Activated CD4-positive, alpha-beta T cell treated with anti-CD3 and anti-CD28 coated beads for 48 hours (primary cell): ENCODE data around the gene ARFGAP1.

ENCODE experiments used
- DNase-seq: peaks from one replicate; pipeline ENCODE4 v3.0.0-alpha.2; 2020

Gene ARFGAP1

DNA sequence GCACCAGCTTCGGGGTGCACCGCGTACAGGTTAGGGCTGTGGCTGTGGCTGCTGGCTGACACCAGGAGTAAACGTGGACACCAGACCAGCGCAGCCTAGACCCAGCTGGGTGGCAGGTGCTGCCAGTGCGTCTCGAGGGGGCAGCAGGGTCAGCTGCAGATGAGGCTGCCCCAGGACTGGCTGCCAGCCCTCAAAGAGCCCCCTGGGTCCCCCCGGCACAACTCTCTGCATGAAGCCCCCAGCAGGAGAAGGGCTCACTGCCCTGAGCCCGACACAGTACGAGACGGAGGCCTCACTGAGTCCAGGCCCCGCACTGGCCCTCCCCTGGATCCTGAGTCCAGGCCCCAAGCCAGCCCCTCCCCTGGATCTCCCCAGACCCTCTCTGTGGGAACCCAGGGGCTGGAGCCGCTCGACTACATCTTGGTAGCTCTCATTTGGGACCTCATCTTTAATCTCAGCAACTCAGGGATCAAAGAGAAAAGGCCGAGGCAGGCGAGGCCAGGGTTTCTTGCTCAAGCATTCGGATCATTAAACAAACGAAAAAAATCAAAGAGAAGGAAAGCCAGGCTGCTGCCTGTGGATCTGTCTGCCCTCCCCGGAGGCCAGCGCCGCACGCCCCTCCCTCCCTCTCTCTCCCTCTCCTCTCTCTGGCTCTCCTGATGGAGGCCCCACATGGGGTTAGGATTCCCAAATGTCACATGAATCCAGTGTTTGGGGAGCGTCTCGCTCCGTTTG is 11.4 kb upstream of the ARFGAP1 start:
- DNase-seq = no peak

DNA sequence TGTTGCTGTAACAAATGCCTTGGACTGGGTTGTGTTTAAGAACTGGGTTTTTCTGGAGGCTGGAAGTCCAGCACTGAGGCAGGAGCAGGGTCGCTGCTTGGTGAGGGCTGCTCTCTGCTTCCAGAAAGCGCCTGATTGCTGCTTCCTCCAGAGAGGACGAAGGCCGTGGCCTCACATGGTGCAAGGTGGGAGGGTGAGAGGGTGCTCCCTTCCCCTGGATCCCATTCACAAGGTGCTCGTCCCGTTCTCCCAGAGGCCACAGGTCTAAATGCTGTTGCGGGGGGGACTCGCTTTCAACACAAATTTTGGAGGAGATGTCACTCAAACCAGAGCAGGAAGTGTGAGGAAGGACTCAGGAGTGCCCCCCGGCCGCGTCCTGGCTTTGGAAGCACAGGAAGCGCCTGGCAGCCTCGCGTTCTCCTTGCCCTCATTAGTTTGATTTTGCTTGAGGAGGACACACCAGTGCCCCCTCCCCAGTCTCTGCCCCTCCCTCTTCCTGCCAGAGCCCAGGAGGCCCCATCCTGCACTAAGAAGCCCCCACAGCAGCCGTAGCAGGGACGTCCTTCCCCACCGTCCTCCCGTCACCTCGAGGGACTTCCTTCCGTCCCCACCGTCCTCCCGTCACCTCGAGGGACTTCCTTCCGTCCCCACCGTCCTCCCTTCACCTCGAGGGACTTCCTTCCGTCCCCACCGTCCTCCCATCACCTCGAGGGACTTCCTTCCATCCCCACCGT is 10.7 kb upstream of the ARFGAP1 start:
- no peak for DNase-seq

DNA sequence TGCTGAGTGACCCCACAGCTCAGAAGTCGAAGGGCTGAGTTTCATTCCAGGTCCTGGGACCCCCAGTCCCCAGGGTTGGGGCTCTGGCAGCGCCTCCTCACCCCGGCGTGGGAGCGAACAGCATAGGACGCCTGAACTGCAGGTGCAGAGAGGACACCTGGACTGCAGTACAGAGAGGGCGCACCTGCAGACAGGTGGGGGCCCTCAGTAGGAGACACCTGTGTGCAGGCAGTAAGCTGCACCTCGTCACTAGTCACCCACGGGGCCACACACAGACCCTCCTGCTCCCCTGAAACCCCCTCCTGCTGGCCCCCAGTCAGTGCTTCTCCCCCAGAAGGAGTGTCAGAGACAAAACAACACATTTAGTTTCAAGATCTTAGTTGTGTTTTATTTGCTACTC is 9.8 kb upstream of the ARFGAP1 start:
- DNase-seq = no peak

GRCh38 chr20:63264000-63264399 is 8.6 kb upstream of the ARFGAP1 start:
- DNase-seq = no peak

DNA sequence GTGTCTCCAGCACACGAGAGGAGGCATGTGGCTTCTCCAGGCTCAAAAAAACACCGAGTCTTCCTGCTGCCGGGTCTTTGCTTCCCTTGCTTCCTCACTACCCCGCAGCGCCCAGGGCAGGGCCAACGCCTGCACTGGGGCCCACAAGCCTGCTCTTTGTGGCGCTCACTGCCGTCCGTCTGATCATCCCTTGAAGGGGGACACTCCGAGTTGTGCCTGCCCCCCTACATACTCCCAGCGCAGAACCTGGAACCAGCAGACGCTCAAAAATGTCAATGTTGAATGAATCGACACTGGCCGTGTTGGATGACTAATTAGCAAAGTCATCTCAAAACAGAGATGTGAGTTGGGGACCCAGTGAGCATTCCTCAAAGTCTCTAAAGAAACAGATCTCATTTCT is 8.1 kb upstream of the ARFGAP1 start:
- no peak for DNase-seq

- no peak for DNase-seq
These were observed 6.6 kb upstream of the ARFGAP1 start for GRCh38 chr20:63265891-63266515.

GRCh38 chr20:63267691-63268090 is 4.9 kb upstream of the ARFGAP1 start:
- DNase-seq = no peak

DNA sequence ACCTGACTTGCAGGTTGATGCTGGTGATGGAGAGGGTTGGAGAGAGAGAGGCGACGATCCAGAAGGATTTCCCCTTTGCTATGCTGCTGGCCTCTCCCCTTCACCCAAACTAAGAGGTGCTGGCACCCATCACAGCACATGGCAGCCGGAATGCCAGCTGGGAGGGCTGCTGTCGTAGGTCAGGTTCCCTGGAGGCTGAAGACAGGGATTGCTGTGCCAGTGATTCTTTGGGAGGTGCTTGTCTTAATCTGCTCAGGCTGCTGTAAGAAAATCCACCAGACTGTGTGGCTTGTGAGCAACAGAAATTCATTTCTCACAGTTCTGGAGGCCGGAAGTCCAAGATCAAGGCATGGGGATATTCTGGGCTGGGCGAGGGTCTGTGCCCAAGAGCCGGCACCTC is 4.4 kb upstream of the ARFGAP1 start:
- no peak for DNase-seq

DNA sequence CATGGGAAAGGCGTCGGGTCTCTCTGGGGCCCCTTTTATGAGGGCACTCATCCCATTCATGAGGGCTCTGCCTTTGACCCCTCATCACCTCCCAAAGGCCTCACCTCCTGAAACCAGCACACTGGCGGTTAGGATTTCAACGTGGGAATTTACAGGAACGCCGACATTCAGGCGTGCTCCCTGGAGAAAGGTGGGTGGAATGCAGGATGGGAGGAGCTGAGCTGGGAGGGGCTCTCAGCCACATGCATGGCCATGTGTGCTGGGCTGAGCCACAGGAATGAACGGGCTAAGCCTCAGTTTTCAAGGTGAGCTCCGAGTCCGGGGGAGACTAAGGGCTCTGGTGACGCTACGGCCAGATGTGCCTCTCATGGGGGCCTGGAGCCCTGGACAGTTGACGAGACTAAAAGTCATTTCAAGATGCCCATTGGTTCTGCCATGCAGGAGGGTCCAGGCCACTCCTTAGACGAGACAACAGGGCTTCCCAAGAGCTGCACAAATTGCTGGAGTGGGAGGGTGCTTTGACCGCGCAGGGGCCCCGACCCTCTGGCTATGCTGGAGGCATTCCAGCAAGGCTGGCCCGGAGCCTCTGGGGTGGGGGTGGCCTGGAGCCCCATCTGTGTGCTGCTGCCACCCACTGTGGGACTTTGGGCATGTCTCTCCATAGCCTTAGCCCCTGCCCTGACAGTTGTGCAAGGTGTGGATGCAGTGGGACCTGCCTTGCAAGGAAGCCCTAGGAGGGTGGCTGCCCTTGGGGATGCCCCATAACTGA is 3.8 kb upstream of the ARFGAP1 start:
- DNase-seq = no peak

DNA sequence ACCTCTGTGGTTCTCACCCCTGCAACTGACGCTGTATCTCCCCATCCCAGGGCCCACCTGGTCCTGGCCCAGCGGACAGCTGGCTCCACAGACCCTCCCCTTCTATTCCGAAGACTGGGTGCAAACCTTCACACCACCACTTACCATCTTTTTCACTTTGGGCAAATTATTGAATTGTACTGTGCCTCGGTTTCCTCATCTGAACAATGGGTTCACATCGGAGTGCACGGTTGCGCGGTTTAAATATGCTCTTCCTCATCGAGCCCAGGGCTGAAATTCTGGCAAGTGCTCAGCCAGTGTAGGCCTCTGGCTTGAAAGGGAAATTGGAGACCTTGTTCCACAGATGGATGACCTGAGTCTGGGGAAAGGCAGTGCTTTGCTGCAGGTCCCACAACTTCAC is 2.9 kb upstream of the ARFGAP1 start:
- DNase-seq = no peak

GRCh38 chr20:63270606-63271325 is 1.8 kb upstream of the ARFGAP1 start:
- DNase-seq = no peak

GRCh38 chr20:63273059-63273579 is 506 bp downstream of the ARFGAP1 start:
- DNase-seq = no peak

DNA sequence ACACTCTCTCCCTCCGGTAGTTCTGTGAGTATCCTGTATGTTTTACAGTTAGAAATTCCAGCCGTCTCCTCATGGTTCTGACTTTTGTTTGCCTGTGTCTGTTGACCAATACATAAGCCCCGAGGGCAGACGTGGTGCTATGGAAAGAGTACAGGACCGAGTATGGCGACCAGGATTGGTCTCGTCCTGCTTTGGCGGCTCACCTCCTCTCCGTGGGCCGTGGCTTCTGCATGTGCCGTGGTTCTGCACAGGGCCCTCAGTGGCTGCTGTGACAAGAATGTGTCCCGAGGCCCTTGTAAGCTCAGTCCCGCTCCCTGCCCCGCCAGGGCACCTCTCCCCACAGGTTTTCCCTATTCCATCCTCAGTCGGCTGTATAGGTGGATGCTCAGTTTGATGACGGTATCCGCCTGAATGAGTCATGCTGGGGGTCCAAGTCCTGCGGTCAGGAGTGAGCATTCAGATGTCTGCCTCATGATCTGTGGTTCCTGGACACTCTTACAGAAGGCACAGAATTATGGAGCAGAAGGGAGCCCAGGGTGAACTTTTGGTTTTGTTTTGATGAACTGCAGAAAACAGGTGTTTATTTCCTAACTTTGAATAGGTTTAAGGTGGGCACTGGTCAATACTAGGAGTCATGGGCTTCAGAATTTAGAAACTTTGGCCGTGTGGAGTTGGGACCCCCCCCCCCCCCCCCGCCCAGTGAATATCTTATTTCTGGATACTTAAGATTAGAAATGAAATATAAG is 1.2 kb downstream of the ARFGAP1 start:
- no peak for DNase-seq

- DNase-seq = no peak
These were observed 2.0 kb downstream of the ARFGAP1 start for GRCh38 chr20:63274381-63275228.

GRCh38 chr20:63275825-63276224 is 3.2 kb downstream of the ARFGAP1 start:
- DNase-seq = no peak

- no peak for DNase-seq
These were observed 4.3 kb downstream of the ARFGAP1 start for GRCh38 chr20:63276956-63277355.

GRCh38 chr20:63277466-63278272 is 5.1 kb downstream of the ARFGAP1 start:
- DNase-seq = no peak

- no peak for DNase-seq
These were observed 6.0 kb downstream of the ARFGAP1 start for GRCh38 chr20:63278661-63279060.

- no peak for DNase-seq
These were observed 7.3 kb downstream of the ARFGAP1 start for GRCh38 chr20:63279931-63280330.

- no peak for DNase-seq
These were observed 7.8 kb downstream of the ARFGAP1 start for GRCh38 chr20:63280371-63280770.
